Heart left ventricle (tissue), 16 donors: ENCODE measurements around the gene AEBP1. TPM values are rescaled to one million over a fixed set of nuclear protein-coding genes. Genes with fewer than 3 reads are reported as not detected.

Experiments
- ATAC-seq, 4 donors: fragments of 200-7000 bp; cut with Tn5 transposase; one replicate each; pipeline ENCODE4 v1.9.1; 2020 to 2022; ENCODE audit warnings: moderate library complexity in 4 of 4, mild to moderate bottlenecking in 3 of 4, moderate number of reproducible peaks in 1 of 4
- DNase-seq, 5 donors: peaks; one replicate each; pipeline ENCODE4 v3.0.0-alpha.2; 2020
- H3K27ac ChIP-seq, 12 donors: fragments of 200-600 bp; sonication (generic) in 4 of 12; one replicate each; pipeline versions ENCODE4 v1.5.0 to v1.8.0; 2016 to 2022; ENCODE audit warnings: mild to moderate bottlenecking in 2 of 12
- H3K27me3 ChIP-seq, 9 donors: fragments of 200-600 bp; sonication (generic) in 2 of 9; one replicate each; pipeline versions ENCODE4 v1.5.1 to v1.8.0; 2016 to 2022; ENCODE audit warnings: mild to moderate bottlenecking in 3 of 9
- H3K36me3 ChIP-seq, 9 donors: fragments of 200-600 bp; sonication (generic) in 2 of 9; one replicate each; pipeline versions ENCODE4 v1.5.0 to v1.8.0; 2018 to 2022; ENCODE audit warnings: mild to moderate bottlenecking in 2 of 9
- H3K4me1 ChIP-seq, 12 donors: fragments of 200-600 bp; sonication (generic) in 4 of 12; one replicate each; pipeline versions ENCODE4 v1.5.0 to v1.8.0; 2016 to 2022; ENCODE audit warnings: mild to moderate bottlenecking in 3 of 12
- H3K4me3 ChIP-seq, 12 donors: fragments of 200-600 bp; sonication (generic) in 4 of 12; one replicate each; pipeline versions ENCODE4 v1.5.0 to v1.8.0; 2017 to 2022; ENCODE audit warnings: mild to moderate bottlenecking in 9 of 12, moderate library complexity in 4 of 12
- H3K9me3 ChIP-seq, 12 donors: fragments of 200-600 bp; sonication (generic) in 4 of 12; one replicate each; pipeline versions ENCODE4 v1.5.0 to v1.8.0; 2016 to 2022; ENCODE audit warnings: mild to moderate bottlenecking in 1 of 12
- CTCF ChIP-seq, 12 donors: fragments of 200-600 bp; sonication (generic) in 4 of 12; IDR thresholded peaks; one replicate each; pipeline versions ENCODE4 v1.5.0 to v1.8.0; 2018 to 2022; ENCODE audit warnings: antibody characterized with exemption in 12 of 12, mild to moderate bottlenecking in 5 of 12
- POLR2A ChIP-seq, 2 donors: fragments of 450-650 bp; IDR thresholded peaks; one replicate each; pipeline ENCODE4 v1.6.1; 2017; ENCODE audit warnings: antibody characterized with exemption in 2 of 2, mild to moderate bottlenecking in 2 of 2, moderate library complexity in 2 of 2
- WGBS, 4 donors: extraction: QIAGEN DNeasy Blood & Tissue Kit in 2 of 4; methylation state at CpG; one replicate each; pipeline versions ENCODE4 v1.1.5 to v1.1.7; 2013 to 2018; 5-methylcytosine and 5-hydroxymethylcytosine counted together
- intact Hi-C, 10 donors: fragments of 100-400 bp; cut with DNase I; formaldehyde crosslinking; loops; one replicate each; pipeline versions ENCODE4 v1.11.1 to v1.14.2; 2022
- polyA plus RNA-seq, 2 donors: library from polyadenylated mRNA; stranded (reverse); fragments of 200-250 nt; gene quantifications; one replicate each; pipeline ENCODE4 v1.2.3, GENCODE V29; 2013
- total RNA-seq, 9 donors: library from RNA; depleted of rRNA in 2 of 9; stranded (reverse); fragments of >200 nt in 2 of 9; fragmentation: NEBNext Ultra II Directional in 3 of 9; extraction: Animal tissue kit (Norgen Biotek cat#: 25700) in 3 of 9; gene quantifications; one replicate each; pipeline versions ENCODE4 v1.1.0 to v1.2.4, GENCODE V29; 2016 to 2023
- donor health status: ischemic (EF 13 %, LVEDD 7.1; RV severe dilation, severe dysfunction).
- donor health status: healthy with polysubstance abuse.
- donor health status: DM: no; HTN: yes; CAD: no.
- donor health status: DM: no; HTN: no; CAD: no.
- donor health status: ischemic (EF 25% LVEDD 6.9; RV normal size, moderate dysfunction).
- donor health status: ischemic (EF 25% LVEDD 5.7; RV mildly dilated, moderate dysfunction).
- donor health status: healthy.
- donor health status: DM: yes; HTN: yes; CAD: no.
- donor health status: ischemic (EF 35%, LVEDD 5.7; RV mildly dilated, moderate dysfunction).
- donor health status: nonischemic (EF 11% LVEDD 7.7; RV severe dilation, severe dysfunction).
- donor health status: DM: yes; HTN: yes; CAD: no.
- donor health status: PGD.
- donor health status: ischemic (EF 29% LVEDD 5.4; RV normal size, mild dysfunction).
- donor health status: nonischemic (EF 23%, LVEDD 6.1; RV moderate dilation, normal function).

Gene AEBP1
- total and polyA plus RNA-seq, 11 donors: 10.9 to 51.1 (median 23.2) TPM

GRCh38 chr7:44159824-44160630, 55.9 kb downstream of the AEBP1 start:
- 71 to 84% (median 77%) methylated on average over 5 of the region's 5 CpGs for WGBS, 4 donors
- no peaks in the 10 kb centered on the region for H3K27me3 ChIP-seq
- H3K36me3 ChIP-seq: no peaks in the 10 kb centered on the region
- no peak overlapping the region for H3K27ac ChIP-seq
- ATAC-seq (peak; percentile 54 to 75 (median 64)), DNase-seq (no peak)
- intact Hi-C loops: no loop called here
- no peak overlapping the region for H3K4me3 ChIP-seq
- peaks cover 0 to 11% (median 0%) of the 10 kb centered on the region in 12 donors for H3K4me1 ChIP-seq
- H3K9me3 ChIP-seq: no peaks in the 10 kb centered on the region
- TF ChIP-seq POLR2A (IDR thresholded peaks at IDR 0.05) (no peak), CTCF (IDR thresholded peaks at IDR 0.05) (no peak)

GRCh38 chr7:44161371-44161770, 57.2 kb downstream of the AEBP1 start:
- Histone ChIP-seq H3K36me3 (no peaks in the 10 kb centered on the region), H3K4me1 (peaks cover 0 to 11% (median 0%) of the 10 kb centered on the region in 12 donors), H3K27me3 (no peaks in the 10 kb centered on the region), H3K27ac (no peak overlapping the region), H3K9me3 (no peaks in the 10 kb centered on the region), H3K4me3 (no peak overlapping the region)
- DNase-seq (no peak), ATAC-seq (no peak)
- TF ChIP-seq POLR2A (IDR thresholded peaks at IDR 0.05) (no peak), CTCF (IDR thresholded peaks at IDR 0.05) (no peak)
- 89 to 100% (median 96%) methylated on average over 2 of the region's 2 CpGs for WGBS, 4 donors
- intact Hi-C loops: no loop called here

GRCh38 chr7:44162179-44162578, 58.0 kb downstream of the AEBP1 start:
- intact Hi-C loops: no loop called here
- 69 to 77% (median 73%) methylated on average over 4 of the region's 4 CpGs for WGBS, 4 donors
- Histone ChIP-seq H3K4me3 (no peak overlapping the region), H3K4me1 (peaks cover 0 to 11% (median 0%) of the 10 kb centered on the region in 12 donors), H3K27me3 (no peaks in the 10 kb centered on the region), H3K36me3 (no peaks in the 10 kb centered on the region), H3K9me3 (no peaks in the 10 kb centered on the region), H3K27ac (no peak overlapping the region)
- no peak for TF ChIP-seq POLR2A (IDR thresholded peaks at IDR 0.05)
- no peak for TF ChIP-seq CTCF (IDR thresholded peaks at IDR 0.05)
- ATAC-seq (no peak), DNase-seq (no peak)

- ATAC-seq (no peak), DNase-seq (no peak)
- 71 to 91% (median 85%) methylated on average over 1 of the region's 1 CpG for WGBS, 4 donors
- intact Hi-C loops: no loop called here
- Histone ChIP-seq H3K27ac (no peak overlapping the region), H3K9me3 (no peaks in the 10 kb centered on the region), H3K4me3 (no peak overlapping the region), H3K36me3 (no peaks in the 10 kb centered on the region), H3K27me3 (no peaks in the 10 kb centered on the region), H3K4me1 (peaks cover 0 to 11% (median 0%) of the 10 kb centered on the region in 12 donors)
- TF ChIP-seq POLR2A (IDR thresholded peaks at IDR 0.05) (no peak), CTCF (IDR thresholded peaks at IDR 0.05) (no peak)
Measured at GRCh38 chr7:44162785-44163395, 58.7 kb downstream of the AEBP1 start.
